Lower leg skin (tissue), 3 donors: ENCODE measurements around the gene PSMA5.

Experiments used
- POLR2A ChIP-seq, 2 donors: fragments of 450-650 bp; IDR thresholded peaks; one replicate each; pipeline ENCODE4 v1.6.1; 2016 to 2017; ENCODE audit warnings: antibody characterized with exemption in 2 of 2, mild to moderate bottlenecking in 1 of 2, moderate library complexity in 1 of 2
- TF ChIP-seq, protein P1 (sequence below), 3 donors: fragments of 450-650 bp; IDR thresholded peaks; one replicate each; pipeline ENCODE4 v1.5.1; 2016; ENCODE audit warnings: antibody characterized with exemption in 3 of 3, mild to moderate bottlenecking in 3 of 3, moderate library complexity in 2 of 3

DNA sequence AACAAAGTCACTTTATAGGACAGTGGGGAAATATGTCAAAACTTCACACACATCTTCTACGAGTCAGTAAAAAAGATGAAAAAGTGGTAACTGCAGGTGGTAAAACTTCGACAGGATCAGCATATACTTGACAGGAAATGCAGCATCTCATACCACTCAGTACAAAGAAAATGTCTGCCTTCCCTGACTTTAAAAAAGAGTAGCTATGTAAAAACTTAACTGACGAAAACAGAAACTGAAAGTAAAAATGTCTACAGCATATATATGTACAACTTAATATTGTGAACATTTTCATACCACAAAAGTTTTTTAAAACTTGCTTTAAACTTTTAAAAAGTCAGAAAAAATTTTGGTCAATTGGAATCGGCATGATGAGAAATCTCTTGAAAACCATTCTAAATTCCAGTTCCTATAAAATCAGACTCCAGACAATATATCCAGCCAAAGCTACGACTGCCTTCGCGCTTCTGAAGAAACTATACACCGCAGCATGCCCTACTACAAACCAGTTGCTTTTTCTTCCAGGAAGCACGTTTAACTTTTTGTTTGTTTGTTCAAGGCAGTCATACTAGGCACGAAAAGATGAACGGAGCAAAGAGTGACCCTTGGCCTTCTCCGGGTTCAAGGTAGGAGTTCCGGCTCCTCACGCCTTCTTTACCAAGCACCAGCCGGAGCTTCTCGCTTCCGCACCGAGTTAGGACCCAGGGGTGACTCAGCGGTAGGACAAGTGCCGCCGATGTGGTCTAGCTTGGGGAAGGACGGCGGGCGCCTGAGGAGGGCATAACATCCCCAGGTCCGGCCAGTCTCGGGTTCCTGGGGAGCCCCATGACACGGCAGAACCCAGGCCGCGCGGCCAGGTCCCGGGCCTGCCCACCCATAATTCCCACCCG, 612 bp downstream of the PSMA5 start:
- TF ChIP-seq POLR2A (IDR thresholded peaks at IDR 0.05): no peak
- TF ChIP-seq, protein P1, sequence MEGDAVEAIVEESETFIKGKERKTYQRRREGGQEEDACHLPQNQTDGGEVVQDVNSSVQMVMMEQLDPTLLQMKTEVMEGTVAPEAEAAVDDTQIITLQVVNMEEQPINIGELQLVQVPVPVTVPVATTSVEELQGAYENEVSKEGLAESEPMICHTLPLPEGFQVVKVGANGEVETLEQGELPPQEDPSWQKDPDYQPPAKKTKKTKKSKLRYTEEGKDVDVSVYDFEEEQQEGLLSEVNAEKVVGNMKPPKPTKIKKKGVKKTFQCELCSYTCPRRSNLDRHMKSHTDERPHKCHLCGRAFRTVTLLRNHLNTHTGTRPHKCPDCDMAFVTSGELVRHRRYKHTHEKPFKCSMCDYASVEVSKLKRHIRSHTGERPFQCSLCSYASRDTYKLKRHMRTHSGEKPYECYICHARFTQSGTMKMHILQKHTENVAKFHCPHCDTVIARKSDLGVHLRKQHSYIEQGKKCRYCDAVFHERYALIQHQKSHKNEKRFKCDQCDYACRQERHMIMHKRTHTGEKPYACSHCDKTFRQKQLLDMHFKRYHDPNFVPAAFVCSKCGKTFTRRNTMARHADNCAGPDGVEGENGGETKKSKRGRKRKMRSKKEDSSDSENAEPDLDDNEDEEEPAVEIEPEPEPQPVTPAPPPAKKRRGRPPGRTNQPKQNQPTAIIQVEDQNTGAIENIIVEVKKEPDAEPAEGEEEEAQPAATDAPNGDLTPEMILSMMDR (IDR thresholded peaks at IDR 0.05): no peak
